Kasumi-1 (cell line): Measurements from ENCODE around the gene NECTIN1.

ENCODE experiments used
- DNase-seq, 2 experiments: peaks; one replicate each; lab custom pipeline; 2025; lab: John Stamatoyannopoulos, UW

The NECTIN1 gene

DNA sequence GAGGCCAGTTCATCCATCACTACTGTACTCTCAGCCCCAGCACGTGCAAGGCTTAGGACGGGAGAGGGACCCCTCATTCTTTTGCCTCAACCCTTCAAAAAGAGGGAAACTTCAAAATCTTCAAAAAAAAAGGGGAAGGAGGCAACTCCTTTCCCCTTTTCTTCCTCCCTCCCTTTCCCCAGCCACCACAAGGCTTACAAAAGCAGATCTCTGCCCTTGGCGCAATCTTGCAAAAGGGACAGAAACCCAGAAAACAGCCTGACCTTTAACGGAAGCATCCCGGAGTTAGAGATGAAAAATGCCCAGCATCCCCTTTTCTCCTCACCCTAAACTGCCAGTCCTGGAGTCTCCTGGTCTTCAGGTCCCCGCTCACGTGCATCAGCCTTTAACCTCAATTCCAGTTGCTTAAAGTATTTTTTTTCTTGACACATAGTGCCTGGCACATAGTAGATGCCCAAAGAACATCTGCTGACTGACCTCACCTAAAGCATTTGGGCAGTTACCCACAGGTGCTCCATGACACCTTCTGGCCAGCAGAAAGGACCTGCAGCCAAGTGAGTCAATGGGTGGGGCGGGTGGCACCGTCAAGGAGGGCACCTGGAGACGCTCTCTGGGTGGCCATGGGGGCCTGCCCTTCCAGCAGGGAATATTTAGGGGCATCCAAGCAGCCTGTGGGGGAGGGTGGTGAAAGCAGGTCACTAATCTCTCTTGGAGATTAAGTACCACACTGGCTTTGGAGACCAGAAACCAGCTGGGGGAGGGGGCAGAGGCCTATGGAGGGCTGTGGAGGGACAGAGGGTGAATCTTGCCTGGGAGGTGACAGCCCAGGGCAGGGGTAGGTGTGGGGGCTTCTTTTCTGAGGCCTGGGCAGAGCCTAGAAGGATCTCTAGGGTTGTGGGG, 16.3 kb downstream of the NECTIN1 start:
- DNase-seq: peak; percentile 50 to 63

GRCh38 chr11:119712006-119712405, 17.0 kb downstream of the NECTIN1 start:
- DNase-seq: no peak

DNA sequence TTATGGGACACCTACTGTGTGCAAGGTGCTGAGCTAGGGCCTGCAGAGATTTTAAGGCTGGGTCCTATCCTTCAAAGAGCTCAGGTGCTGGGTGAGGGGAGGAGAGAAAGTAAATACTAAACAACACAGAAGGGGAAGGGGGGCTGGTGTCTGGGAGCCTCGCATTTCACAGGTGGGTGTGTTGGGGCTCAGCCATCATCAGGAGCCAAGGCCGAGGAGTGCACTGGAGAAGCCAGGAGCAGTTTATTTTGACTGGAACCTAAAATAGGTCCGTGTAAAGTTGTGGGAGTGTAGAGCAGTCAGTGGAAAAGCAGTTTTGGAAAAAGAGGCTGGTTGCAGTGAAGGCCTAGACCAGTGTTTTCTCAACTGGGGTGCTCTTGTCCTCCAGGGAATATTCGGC, 17.5 kb downstream of the NECTIN1 start:
- DNase-seq: no peak

- DNase-seq: no peak
These were observed 18.6 kb downstream of the NECTIN1 start for GRCh38 chr11:119710417-119710816.

- DNase-seq: no peak
These were observed 19.2 kb downstream of the NECTIN1 start for GRCh38 chr11:119709638-119710346.

DNA sequence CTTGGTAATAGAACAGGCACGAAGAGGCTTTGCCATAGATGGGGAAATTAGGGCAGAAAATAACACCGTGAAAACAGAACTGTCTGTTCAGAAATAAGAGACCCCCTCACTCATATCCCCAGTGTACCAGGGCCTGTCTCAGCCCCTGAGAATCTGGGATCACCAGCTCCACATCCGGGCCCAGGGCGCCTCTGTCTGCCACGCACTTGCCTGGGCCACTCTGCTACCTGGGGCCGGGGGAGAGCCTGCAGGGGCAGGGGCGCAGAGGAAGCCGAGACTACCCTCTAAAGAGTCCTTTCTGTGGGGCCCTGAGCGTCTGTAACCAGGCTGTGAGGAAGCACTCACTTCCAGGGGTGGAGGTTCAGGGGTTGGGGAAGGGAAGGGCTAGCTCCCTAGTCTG, 19.8 kb downstream of the NECTIN1 start:
- DNase-seq: no peak

- DNase-seq: no peak
These were observed 20.6 kb downstream of the NECTIN1 start for GRCh38 chr11:119708384-119708783.

GRCh38 chr11:119706887-119707286, 22.1 kb downstream of the NECTIN1 start:
- DNase-seq: no peak

- no peak for DNase-seq
These were observed 23.0 kb downstream of the NECTIN1 start for GRCh38 chr11:119706029-119706428.

DNA sequence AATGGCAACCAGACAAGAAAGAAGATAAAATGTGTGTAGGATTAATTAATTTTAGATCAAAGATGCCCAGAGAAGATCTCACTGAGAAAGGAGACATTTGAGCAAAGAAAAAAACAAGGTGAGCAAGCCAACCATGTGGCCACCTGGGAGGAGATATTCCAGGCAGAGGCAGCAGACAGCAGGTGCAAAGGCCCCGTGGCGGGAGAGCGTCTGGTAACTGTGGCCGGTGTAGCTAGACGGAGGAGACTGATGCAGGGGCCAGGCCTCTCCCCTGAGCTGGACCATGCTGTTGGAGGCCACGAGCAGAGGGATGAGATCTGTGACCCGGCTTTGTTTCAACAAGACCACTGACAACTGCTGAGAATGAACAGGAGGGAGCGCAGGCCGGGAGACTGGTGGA, 23.6 kb downstream of the NECTIN1 start:
- DNase-seq: no peak

GRCh38 chr11:119704849-119705248, 24.2 kb downstream of the NECTIN1 start:
- DNase-seq: no peak

DNA sequence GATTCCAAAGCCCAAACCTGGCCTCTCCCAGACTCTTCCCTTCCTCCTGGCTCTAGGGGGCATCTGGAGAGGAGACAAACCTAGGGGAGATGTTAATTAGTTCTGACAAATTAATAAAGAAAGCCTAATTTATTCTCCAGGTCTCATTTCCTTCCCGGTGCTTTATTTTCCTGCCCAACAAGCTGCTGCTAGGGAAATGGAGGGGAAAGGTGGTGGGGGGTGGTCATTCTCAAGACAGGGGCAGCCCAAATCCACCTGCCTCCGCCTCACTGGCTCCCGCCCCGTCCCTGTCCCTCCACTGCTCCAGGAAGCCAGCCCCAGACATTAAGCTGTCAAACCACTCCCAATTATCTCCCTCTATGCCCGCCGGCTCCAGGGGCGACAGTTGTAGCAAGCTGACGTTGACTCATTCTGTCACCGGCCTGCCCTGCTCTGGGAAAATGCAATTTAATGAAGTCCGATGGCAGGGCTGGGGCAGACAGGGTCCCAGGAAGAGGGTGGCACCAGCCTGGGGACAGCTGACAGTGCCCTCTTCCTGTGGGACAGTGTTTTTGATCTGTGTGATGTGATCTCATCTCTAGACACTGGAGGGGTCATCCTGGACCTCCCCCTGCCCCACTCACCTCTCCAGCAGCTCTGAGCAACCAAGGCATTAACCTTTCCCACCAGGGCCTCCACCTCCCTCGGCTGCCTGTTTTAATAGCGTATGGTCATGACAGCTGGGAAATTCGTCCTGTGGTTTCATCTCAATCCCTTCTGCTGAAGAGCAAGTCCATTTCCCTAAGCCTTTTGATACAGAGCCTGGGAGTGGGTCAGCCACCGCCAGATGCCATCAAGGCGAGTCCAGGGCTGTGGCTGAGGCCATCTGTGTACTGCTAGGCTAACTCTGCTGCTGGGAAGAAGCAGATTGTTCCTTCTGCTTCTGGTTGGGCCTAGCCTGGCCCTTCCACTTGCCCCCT, 27.1 kb downstream of the NECTIN1 start:
- no peak for DNase-seq

GRCh38 chr11:119700536-119701346, 28.3 kb downstream of the NECTIN1 start:
- DNase-seq: no peak

GRCh38 chr11:119700030-119700429, 29.0 kb downstream of the NECTIN1 start:
- DNase-seq: no peak

- no peak for DNase-seq
These were observed 29.8 kb downstream of the NECTIN1 start for GRCh38 chr11:119699227-119699626.

DNA sequence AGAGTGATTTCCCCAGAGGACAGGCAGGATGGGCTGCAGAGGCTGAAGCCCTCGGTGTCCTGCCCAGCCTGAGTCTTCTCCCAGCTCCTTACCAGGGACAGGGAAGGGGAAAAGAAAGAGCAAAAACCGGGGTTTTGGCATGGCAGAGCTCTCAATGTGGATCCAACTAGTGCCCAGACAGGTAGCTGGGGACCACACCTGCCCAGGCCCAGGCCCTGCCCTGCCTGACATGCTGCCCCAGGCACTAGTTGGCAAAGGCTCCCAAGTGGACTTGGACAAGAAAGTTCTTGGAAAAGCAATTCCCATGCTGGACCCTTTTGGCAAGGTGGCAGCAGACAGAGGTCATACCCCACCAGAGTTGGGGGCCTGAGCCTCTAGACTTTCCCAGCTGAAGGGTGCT, 31.1 kb downstream of the NECTIN1 start:
- no peak for DNase-seq

- no peak for DNase-seq
These were observed 31.6 kb downstream of the NECTIN1 start for GRCh38 chr11:119697445-119697844.

DNA sequence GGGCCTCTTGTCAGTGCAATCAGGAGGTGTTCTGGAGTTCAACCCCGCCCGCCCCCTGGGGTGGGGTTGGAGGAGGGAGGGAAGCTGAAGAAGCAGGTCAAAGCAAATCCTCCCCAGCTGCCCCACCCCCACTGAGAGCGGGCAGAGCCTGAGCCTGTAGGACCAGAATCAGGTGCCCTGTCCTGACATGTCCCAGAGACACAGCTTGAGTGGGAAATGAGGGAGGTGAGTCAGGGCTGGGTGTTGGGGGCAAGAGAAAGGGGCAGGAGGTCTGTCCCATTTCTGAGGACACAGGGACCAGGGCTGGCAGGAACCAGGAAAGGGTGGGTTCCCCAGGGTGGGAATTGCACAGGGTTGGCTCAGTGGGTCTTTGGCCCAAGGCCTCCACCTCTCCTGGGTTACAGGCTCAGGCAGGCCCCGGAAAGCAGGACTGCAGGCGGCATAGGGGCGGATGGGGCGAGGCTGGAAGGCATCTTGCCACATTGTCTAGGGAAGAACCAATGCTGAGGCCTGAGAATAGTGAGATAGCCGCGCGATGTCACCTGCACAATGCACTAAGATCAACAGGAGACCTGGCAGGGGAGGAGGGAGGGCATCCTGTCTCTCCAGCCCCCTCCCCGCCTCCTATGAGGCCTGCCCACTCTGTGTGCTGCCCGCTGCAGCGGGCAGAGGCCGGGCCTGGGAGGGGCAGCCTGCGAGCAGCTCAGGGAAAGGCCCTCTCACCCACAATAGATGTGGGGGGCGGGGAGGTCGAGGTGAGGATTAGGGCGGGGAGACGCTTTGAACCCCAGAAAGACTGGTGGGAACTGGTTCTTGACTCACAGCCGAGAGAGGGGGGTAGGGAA, 32.4 kb downstream of the NECTIN1 start:
- no peak for DNase-seq

DNA sequence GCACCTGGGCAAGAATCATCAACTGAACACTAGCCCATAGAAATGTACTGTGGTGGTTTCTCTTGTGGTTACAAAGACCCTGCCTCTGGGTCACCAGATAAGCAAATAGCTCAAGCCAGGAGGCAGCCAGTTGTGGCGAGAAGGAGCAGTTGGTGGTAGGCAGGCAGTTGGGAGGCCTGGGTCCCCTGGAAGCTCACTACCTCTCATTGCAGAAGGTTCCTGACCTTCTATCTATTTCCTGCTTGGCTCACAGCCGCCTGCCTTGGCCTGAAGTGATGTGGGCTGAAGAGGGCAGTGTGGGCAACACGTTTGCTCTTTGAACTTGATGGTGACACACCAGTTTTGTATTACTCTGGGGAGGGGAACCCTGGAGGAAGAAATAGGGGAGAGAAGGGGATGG, 34.7 kb downstream of the NECTIN1 start:
- DNase-seq: no peak

- no peak for DNase-seq
These were observed 35.7 kb downstream of the NECTIN1 start for GRCh38 chr11:119693253-119693815.
